ENCODE data around the gene DNAH12. TPM values are rescaled to one million over a fixed set of nuclear protein-coding genes. Genes with fewer than 3 reads are reported as not detected.

Gene DNAH12, protein sequence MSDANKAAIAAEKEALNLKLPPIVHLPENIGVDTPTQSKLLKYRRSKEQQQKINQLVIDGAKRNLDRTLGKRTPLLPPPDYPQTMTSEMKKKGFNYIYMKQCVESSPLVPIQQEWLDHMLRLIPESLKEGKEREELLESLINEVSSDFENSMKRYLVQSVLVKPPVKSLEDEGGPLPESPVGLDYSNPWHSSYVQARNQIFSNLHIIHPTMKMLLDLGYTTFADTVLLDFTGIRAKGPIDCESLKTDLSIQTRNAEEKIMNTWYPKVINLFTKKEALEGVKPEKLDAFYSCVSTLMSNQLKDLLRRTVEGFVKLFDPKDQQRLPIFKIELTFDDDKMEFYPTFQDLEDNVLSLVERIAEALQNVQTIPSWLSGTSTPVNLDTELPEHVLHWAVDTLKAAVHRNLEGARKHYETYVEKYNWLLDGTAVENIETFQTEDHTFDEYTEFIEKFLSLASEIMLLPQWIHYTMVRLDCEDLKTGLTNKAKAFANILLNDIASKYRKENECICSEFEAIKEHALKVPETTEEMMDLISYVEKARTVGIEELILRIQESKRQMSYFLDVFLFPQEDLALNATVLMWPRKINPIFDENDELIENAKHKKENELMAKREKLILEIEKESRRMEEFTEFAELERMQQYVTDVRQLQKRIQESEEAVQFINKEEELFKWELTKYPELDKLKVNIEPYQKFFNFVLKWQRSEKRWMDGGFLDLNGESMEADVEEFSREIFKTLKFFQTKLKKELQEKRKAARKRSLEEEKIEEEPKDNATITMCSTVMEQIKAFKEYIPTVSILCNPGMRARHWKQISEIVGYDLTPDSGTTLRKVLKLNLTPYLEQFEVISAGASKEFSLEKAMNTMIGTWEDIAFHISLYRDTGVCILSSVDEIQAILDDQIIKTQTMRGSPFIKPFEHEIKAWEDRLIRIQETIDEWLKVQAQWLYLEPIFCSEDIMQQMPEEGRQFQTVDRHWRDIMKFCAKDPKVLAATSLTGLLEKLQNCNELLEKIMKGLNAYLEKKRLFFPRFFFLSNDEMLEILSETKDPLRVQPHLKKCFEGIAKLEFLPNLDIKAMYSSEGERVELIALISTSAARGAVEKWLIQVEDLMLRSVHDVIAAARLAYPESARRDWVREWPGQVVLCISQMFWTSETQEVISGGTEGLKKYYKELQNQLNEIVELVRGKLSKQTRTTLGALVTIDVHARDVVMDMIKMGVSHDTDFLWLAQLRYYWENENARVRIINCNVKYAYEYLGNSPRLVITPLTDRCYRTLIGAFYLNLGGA (N-terminal part only)
- total RNA-seq = under 1 TPM; 0.04 to 0.05 TPM

GRCh38 chr3:57544181-57545125, at the start of gene DNAH12:
DNAH12 (minus strand) TSS chr3:57544344; CDS start chr3:57542870, 1,474 bp downstream.
- DNase-seq (ENCODE audit: low spot score in 2 of 2) (no peak), ATAC-seq (no peak)
- H3K9me3 Mint-ChIP-seq = no peaks in the 10 kb centered on the region
- H3K27ac Mint-ChIP-seq = no peak within 1 kb of the TSS
- no peaks in the 10 kb centered on the region for H3K36me3 Mint-ChIP-seq

- DNase-seq (ENCODE audit: low spot score in 2 of 2) (no peak), ATAC-seq (no peak)
- Mint-ChIP-seq H3K9me3 (no peaks in the 10 kb centered on the region), H3K27ac (no peak overlapping the region), H3K36me3 (peaks cover 8 to 28% of the 10 kb centered on the region in 2 donors)
Measured at GRCh38 chr3:57592306-57592705, 48.2 kb upstream of the DNAH12 start.

GRCh38 chr3:57587905-57588304, 43.8 kb upstream of the DNAH12 start:
- no peak overlapping the region for H3K27ac Mint-ChIP-seq
- no peaks in the 10 kb centered on the region for H3K9me3 Mint-ChIP-seq
- peaks cover 0 to 9% of the 10 kb centered on the region in 2 donors for H3K36me3 Mint-ChIP-seq
- no peak for ATAC-seq
- DNase-seq (ENCODE audit: low spot score in 2 of 2) = no peak

- Mint-ChIP-seq H3K9me3 (no peaks in the 10 kb centered on the region), H3K36me3 (peaks cover 0 to 9% of the 10 kb centered on the region in 2 donors), H3K27ac (peak overlapping the region in 1 of 2 donors; percentile 82)
- ATAC-seq = peak; percentile 32 to 66
- no peak for DNase-seq (ENCODE audit: low spot score in 2 of 2)
Measured at GRCh38 chr3:57586778-57587177, 42.6 kb upstream of the DNAH12 start.

GRCh38 chr3:57583544-57583943, 39.4 kb upstream of the DNAH12 start:
- Mint-ChIP-seq H3K9me3 (no peaks in the 10 kb centered on the region), H3K27ac (peak overlapping the region in 1 of 2 donors; percentile 30)

DNA sequence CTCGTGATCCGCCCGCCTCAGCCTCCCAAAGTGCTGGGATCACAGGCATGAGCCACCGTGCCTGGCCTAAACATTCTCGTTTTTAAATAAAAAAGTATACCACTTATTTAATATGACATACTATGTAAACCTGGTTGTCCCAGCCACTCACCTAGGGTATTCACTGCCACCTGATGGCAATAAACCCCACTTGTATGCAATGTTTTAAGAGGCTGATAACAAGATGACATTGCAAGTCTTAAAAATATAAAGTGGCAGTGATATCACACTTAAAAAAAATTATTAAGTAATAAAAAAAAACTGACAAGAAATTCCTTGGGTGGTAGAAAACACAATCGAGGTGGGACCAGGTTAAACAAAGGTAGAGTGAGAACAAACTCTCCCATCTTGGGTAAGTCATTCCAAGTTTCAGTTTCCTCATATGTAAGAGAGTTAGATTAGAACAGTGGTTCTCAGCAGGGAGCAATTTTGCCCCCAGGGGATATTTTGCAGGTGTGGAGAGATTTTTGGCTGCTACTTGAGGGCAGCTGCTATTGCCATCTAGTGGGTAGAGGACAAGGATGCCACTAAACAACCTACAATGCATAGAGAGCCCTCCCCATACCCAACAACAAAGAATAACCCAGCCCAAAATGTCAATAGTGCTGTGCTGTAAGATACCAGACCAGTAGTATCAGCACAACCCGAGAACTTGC, 38.5 kb upstream of the DNAH12 start:
- DNase-seq (ENCODE audit: low spot score in 2 of 2) (no peak), ATAC-seq (peak in 1 of 2 donors; percentile 34)
- H3K36me3 Mint-ChIP-seq = peaks cover 0 to 20% of the 10 kb centered on the region in 2 donors
- no peak overlapping the region for H3K27ac Mint-ChIP-seq
- no peaks in the 10 kb centered on the region for H3K9me3 Mint-ChIP-seq

More at GRCh38 chr3:57583544-57583943, 39.4 kb upstream of the DNAH12 start:
- peaks cover 0 to 14% of the 10 kb centered on the region in 2 donors for H3K36me3 Mint-ChIP-seq
- ATAC-seq (no peak), DNase-seq (ENCODE audit: low spot score in 2 of 2) (no peak)

- peaks cover 0 to 18% of the 10 kb centered on the region in 2 donors for H3K36me3 Mint-ChIP-seq
- DNase-seq (ENCODE audit: low spot score in 2 of 2) (no peak), ATAC-seq (no peak)
- H3K9me3 Mint-ChIP-seq = no peaks in the 10 kb centered on the region
- peak overlapping the region in 1 of 2 donors; percentile 18 for H3K27ac Mint-ChIP-seq
Measured at GRCh38 chr3:57577801-57578200, 33.7 kb upstream of the DNAH12 start.

- Mint-ChIP-seq H3K9me3 (no peaks in the 10 kb centered on the region), H3K36me3 (peaks cover 0 to 27% of the 10 kb centered on the region in 2 donors), H3K27ac (no peak overlapping the region)
- DNase-seq (ENCODE audit: low spot score in 2 of 2) (no peak), ATAC-seq (no peak)
Measured at GRCh38 chr3:57575966-57576626, 32.0 kb upstream of the DNAH12 start.

GRCh38 chr3:57572096-57572495, 28.0 kb upstream of the DNAH12 start:
- no peak for ATAC-seq
- H3K9me3 Mint-ChIP-seq = no peaks in the 10 kb centered on the region
- H3K36me3 Mint-ChIP-seq = peaks cover 0 to 12% of the 10 kb centered on the region in 2 donors
- H3K27ac Mint-ChIP-seq = no peak overlapping the region
- DNase-seq (ENCODE audit: low spot score in 2 of 2) = no peak

GRCh38 chr3:57570878-57571277, 26.7 kb upstream of the DNAH12 start:
- Mint-ChIP-seq H3K36me3 (peaks cover 0 to 11% of the 10 kb centered on the region in 2 donors), H3K27ac (peak overlapping the region in 1 of 2 donors; percentile 29), H3K9me3 (no peaks in the 10 kb centered on the region)
- DNase-seq (ENCODE audit: low spot score in 2 of 2) = no peak
- no peak for ATAC-seq

DNA sequence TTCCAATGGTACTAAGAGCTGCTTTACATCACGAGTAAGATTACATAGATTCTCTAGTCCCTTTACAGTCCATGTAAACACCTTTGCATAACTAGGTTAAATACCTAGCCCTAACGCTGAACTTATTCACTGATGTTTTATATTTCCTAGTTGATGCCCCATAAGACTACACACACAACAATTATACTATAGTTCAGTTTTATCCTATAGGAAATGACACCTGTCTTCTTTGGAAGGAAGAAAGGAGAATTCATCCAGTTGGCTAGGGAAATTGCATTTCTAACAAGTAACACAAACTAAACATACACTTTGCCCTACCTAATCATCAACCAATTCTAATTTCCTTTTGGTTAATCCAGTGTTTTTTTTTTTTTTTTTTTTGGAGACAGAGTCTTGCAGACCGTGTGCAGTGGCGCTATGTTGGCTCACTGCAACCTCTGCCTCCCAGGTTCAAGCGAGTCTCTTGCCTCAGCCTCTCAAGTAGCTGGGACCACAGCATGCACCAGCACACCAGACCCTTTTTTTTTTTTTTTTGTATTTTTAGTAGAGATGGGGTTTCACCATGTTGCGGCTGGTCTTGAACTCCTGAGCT, 25.8 kb upstream of the DNAH12 start:
- DNase-seq (ENCODE audit: low spot score in 2 of 2) = no peak
- ATAC-seq = no peak
- H3K36me3 Mint-ChIP-seq = peaks cover 0 to 11% of the 10 kb centered on the region in 2 donors
- no peaks in the 10 kb centered on the region for H3K9me3 Mint-ChIP-seq
- H3K27ac Mint-ChIP-seq = no peak overlapping the region

GRCh38 chr3:57559526-57559925, 15.4 kb upstream of the DNAH12 start:
- no peak for ATAC-seq
- no peak overlapping the region for H3K27ac Mint-ChIP-seq
- no peak for DNase-seq (ENCODE audit: low spot score in 2 of 2)
- H3K9me3 Mint-ChIP-seq = no peaks in the 10 kb centered on the region
- peaks cover 27 to 55% of the 10 kb centered on the region in 2 donors for H3K36me3 Mint-ChIP-seq

- ATAC-seq (peak; percentile 64 to 69), DNase-seq (ENCODE audit: low spot score in 2 of 2) (peak in 1 of 2 donors; percentile 65)
- Mint-ChIP-seq H3K27ac (peak overlapping the region; percentile 99 to 100), H3K9me3 (no peaks in the 10 kb centered on the region), H3K36me3 (peaks cover 27 to 55% of the 10 kb centered on the region in 2 donors)
Measured at GRCh38 chr3:57557085-57557537, 13.0 kb upstream of the DNAH12 start.

GRCh38 chr3:57556459-57557084, 12.4 kb upstream of the DNAH12 start:
- DNase-seq (ENCODE audit: low spot score in 2 of 2) (peak; percentile 52 to 65), ATAC-seq (peak; percentile 32 to 52)
- Mint-ChIP-seq H3K27ac (peak overlapping the region; percentile 99 to 100), H3K9me3 (no peaks in the 10 kb centered on the region), H3K36me3 (peaks cover 27 to 55% of the 10 kb centered on the region in 2 donors)

Measured in activated naive CD4-positive, alpha-beta T cell treated with anti-CD3 and anti-CD28 coated beads, Interleukin-2, amount 50 U/mL, for 72 hours (primary cell).